HG02798 (cell line): Measurements from ENCODE around the gene ORAI3.

Source experiments
- ATAC-seq: cut with Tn5 transposase; IDR thresholded peaks from one replicate; pipeline ENCODE4 v1.9.1; 2021; ENCODE audit warnings: mild to moderate bottlenecking; ENCODE audit not compliant: unreplicated experiment, poor library complexity

The ORAI3 gene

DNA sequence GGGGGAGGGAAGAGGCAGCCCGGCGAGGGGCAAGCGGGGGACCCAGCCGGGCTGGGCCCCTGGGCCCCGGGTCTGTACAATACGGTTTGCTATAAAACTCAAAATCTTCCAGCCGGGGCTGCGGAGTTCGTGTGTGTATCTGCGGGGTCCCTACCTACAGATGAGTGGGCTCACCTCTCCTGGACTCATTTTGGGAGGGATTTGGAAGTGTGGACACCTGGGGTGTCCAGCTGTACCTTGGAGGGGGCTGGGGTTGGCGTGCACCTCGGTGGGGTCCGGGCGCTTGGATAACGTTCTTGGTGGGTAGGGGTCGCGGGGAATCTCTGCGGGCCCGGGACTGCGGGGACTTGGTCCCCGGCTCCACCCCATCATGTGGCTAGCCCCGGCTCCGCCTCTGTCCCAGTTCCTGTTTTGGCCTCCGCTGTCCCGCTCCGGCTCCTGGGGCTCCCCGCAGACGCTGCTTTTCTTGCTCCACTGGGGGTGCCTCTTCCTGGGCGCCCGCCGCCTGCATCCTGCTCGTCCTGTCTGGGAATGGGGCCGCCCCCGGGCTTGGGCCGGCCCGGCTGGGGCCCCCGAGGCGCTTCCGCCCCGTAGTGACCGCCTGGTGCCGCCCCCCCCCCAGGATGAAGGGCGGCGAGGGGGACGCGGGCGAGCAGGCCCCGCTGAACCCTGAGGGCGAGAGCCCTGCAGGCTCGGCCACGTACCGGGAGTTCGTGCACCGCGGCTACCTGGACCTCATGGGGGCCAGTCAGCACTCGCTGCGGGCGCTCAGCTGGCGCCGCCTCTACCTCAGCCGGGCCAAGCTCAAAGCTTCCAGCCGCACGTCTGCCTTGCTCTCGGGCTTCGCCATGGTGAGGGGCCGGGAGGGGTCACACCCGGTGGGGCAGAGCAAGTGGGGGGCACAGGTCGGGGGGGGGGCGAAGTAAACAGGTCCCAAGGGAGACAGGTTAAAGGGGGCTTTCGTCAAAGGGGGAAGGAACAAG, at the start of gene ORAI3:
ORAI3 (plus strand) TSS at position 402 of the 983 bp plus-strand sequence; CDS start at position 624, 222 bp downstream.
- ATAC-seq, result peak; percentile 56

DNA sequence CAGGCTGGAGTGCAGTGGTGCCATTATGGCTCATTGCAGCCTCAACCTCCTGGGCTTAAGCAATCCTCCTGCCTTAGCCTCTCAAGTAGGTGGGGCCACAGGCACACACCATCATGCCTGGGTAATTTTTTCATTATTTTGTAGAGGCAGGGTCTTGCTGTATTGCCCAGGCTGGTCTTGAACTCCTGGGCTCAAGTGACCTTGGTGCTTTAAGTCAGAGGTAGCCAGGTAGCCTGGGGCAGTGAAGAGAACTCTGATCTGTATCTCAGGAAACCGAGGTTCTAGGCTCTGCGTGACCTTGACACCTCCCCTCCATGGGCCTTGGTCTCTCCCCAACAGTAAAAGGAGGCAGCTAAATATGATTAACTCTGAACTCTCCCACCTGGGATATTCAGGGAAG, 49.1 kb upstream of the ORAI3 start:
- ATAC-seq, result no peak

DNA sequence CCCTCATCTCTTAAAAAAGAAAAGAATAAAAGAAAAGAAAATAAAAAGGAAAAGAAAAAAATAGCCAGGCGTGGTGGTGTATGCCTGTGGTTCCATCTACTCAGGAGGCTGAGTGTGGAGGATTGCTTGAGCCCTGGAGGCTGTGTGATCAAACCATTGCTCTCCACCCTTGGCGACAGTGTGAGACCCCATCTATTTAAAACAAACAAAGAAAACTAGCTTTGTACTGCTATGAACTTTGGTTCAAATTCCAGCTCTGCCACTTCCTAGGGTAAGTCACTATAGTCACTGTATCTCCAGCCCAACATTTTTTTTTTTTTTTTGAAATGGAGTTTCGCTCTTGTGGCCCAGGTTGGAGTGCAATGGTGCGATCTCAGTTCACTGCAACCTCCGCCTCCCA, 48.3 kb upstream of the ORAI3 start:
- no peak for ATAC-seq

DNA sequence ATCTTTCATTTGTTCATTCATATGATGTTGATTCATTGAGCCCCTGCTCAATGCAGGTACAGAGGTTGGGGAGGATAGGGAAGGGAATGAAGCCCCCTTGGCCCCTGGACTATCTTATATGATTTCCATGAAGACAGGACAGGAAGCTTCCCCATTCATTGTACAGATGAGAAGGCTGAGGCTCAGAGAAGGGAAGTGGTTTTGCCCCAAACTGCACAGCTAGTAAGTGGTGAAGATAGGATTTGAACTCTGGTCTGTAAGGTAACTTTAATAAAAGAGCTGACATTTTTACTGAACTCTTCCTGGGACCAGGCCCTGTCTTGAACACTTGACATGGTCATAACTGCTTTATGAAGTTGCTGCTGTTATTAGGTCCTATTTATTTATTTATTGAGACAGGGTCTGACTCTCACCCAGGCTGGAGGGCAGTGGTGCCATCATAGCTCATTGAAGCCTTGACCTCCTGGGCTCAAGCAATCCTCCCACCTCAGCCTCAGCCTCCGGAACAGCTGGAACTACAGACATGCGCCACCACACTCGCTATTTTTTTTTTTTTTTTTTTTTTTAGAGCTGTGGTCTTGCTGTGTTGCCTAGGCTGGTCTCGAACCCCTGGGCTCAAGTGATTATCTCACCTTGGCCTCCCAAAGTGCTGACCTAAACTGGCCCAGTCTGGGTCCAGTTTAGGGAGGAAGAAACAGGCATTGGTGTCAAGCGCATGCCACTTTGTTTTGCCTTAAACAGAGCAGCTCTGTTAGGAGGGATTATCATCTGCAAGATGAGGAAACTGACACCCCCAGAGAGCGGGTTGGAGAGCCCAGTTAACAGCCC, 47.5 kb upstream of the ORAI3 start:
- ATAC-seq, result no peak

DNA sequence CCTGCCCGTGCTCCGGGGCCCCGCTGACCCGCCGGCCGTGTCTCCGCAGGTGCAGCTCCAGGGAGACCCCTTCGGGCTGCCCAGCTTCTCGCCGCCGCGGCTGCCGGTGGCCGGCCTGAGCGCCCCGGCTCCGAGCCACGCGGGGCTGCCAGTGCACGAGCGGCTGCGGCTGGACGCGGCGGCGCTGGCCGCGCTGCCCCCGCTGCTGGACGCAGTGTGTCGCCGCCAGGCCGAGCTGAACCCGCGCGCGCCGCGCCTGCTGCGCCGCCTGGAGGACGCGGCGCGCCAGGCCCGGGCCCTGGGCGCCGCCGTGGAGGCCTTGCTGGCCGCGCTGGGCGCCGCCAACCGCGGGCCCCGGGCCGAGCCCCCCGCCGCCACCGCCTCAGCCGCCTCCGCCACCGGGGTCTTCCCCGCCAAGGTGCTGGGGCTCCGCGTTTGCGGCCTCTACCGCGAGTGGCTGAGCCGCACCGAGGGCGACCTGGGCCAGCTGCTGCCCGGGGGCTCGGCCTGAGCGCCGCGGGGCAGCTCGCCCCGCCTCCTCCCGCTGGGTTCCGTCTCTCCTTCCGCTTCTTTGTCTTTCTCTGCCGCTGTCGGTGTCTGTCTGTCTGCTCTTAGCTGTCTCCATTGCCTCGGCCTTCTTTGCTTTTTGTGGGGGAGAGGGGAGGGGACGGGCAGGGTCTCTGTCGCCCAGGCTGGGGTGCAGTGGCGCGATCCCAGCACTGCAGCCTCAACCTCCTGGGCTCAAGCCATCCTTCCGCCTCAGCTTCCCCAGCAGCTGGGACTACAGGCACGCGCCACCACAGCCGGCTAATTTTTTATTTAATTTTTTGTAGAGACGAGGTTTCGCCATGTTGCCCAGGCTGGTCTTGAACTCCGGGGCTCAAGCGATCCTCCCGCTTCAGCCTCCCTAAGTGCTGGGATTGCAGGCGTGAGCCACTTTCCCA, 46.6 kb upstream of the ORAI3 start:
- peak; percentile 80 for ATAC-seq

DNA sequence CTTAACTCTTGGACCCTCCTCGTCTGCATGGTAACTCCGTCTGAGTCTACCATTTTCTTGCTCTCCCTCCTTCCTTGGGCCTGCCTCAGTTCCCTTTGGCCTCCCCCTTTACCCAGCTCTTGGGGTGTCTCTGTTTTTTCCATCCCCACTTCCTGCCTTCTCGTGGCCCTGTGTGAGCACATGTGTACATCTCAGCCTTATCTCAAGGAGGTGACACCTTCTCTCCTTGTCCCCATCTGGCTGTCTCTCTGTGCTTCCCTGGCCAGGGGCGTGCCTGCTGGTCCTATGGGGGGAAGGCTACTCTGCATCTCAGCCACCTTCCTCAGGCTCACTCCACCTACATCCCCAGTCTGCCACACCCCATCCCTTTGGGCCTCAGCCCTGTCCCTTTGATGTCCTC, 45.9 kb upstream of the ORAI3 start:
- ATAC-seq, result no peak

DNA sequence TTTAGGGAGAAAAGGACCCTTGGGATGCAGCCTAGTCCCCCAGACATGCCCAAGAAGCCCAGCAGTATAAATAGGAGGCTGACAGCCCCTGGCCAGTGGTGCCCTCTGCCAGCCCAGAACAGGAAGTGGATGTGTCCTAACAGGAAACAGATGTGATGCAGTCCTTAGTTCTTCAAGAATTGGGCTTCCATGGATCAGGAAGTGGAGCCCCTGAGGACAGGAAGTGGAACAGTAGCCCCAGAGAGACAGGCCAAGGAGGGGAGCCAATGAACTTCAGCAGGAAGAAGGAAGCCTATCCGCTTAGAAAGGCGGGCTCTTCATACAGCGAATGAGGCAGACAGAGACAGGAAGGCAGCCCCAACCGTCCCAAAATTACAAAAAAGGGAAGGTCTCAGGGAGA, 45.3 kb upstream of the ORAI3 start:
- no peak for ATAC-seq

DNA sequence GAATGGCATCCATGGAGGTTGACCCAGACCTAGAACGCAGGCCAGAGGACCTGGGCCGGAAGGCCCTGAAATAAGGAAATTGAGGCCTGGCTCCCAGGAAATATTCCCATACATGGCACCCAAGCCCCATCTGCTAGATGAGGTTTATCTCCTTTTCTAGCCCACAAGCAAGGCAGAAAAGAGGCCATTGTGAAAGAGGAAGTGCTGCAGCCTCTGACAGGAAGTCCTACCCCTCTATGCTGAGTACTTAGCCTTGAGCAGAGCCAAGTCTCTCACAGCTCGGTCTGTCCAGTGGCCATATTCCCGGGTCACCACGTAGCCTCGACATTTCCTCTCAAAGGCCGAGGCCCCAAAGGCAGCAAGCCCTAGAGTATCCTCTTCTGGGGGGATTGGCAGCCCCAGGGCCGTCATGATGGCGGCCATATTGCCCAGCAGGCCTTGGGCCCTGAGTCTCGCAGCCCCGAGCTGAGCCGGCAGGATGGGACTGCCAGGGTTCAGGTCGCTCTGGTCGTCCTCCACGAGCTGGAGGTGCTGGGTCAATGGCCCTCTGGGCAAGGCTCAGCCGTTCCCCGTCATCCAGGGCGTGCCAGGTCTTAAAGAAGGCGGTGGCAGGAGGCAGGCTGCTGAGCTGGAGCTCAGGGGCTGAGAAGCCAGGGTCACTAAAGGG, 44.6 kb upstream of the ORAI3 start:
- ATAC-seq, result no peak

DNA sequence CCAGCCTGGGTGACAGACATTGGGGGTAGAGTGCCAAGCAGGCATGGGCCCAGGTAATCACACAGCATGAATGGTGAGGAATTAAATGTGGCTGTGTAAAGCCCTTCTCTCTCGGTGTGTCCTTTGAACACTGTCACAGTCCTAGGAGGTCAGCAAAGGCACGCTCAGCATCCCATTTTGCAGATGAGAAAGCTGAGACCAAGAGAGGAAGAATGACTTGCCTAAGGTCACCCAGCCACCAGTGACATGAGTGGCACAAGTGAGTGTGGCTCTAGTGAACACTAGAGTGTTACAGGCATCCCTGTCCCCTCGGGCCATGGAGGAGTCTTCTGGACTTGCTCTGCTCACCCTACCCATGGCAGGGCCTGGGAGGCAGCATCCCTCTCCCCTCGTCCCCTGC, 41.8 kb upstream of the ORAI3 start:
- no peak for ATAC-seq

DNA sequence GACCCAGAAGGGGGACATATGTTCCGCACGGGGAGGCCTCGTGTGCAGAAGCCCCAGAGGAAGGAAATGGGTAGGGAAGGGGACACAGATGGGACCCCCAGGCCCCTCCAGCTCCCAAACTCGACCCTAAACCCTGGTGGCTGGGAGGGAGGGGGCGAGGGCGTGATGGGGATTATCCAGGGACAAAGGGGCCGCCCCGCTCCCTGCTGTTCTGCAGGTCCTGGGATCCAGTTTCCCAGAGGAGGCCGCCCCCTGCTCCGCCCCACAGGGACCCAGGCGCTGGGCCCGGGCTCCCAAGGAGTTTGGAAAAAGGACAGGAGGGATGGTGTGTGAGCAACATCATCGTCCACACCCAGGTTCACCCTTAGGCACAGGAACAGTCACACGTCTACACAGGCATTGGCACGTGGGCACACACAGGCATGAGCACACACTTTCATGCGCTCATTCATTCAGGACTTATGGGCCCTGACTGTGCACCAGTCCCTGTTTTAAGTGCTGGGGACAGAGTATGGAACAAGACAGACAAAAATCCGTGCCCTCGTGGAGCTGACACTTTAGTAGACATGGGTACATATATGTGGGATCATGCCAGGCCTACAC, 38.3 kb upstream of the ORAI3 start:
- no peak for ATAC-seq

DNA sequence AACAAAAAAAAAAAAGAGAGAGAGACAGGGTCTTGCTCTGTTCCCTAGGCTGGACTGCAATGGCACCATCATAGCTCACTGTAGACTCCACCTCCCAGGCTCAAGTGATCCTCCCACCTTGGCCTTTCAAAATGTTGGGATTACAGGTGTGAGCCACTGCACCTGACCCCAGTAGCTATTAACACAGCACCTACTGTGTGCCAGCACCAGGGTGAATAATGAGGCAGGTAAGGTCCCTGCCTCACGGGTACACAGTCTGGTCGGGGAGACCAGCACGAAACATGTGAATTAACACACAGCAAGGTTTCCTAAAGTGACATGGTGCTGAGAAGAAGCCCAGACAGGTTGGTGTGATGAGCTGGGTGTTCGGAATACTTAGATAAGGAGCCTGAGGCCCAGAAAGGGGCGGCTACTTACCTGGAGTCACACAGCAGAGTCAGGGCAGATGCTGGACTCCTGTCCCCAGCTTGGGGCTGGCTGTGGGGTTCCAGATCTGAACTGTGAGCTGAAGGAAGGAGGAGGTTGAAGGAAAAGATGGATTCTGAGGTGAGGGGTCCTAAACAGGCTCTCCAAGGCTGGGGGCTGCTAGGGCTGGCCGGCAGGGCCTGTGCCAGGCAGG, 36.0 kb upstream of the ORAI3 start:
- ATAC-seq, result no peak

DNA sequence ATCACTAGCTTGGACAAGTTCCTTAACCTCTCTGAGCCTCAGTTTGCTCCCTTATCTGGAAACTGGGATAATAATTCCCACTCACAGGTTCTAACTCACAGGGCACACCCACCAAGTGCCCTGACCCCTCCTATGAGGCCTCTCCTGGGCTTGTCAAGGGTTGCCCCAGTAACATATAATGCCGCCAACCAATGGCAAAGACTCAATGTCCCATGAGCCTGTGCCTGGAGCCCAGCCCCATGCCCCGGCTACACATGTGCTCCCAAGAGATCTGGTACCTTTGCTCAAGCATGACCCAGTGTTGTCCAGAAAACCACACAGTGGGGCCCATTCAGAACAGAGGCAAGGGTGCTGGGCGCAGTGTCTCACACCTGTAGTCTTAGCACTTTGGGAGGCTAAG, 34.0 kb upstream of the ORAI3 start:
- no peak for ATAC-seq

DNA sequence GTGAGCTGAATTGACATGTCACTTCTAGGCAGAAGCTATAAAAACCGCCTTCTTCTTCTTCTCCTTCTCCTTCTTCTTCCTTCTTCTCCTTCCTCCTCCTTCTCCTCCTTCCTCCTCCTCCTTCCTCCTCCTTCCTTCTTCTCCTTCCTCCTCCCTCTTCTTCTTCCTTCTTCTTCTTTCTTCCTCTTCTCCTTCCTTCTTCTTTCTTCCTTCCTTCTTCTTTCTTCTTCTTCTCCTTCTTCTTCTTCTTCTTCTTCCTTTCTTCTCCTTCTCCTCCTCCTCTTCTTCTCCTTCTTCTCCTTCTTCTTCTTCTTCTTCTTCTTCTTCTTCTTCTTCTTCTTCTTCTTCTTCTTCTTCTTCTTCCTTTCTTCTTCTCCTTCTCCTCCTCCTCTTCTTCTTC, 30.3 kb upstream of the ORAI3 start:
- no peak for ATAC-seq

DNA sequence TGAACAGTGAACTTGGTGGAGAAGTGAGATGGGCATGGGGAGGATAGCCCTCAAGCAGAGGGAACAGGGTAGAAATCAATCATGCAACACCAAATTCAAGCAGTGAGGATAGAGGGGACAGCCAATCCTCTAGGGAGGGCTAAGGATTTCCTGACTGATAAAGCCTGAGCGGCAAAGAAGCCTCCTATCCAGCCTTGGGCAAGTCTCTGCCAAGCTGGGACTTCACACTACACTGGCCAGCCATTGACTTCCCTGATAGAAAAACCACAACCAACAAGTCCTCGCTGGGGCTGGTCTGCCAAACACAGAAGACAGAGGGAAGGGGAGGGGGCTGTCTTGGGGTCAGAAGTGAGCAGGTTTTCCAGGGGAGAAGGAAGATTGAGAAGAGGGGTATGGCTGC, 28.0 kb upstream of the ORAI3 start:
- no peak for ATAC-seq

DNA sequence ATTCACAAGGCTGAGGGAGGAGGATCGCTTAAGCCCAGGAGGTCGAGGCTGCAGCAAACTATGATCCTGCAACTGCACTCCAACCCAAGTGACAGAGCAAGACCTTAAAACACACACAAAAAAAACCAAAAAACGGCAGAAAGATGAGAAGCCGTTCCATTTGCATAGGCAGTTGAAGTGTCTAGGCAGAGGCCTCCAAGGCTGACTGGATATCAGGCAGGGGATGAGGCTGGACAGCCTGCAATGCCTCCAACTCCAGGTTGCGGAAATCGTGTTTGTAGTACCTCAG, 27.5 kb upstream of the ORAI3 start:
- ATAC-seq, result no peak

DNA sequence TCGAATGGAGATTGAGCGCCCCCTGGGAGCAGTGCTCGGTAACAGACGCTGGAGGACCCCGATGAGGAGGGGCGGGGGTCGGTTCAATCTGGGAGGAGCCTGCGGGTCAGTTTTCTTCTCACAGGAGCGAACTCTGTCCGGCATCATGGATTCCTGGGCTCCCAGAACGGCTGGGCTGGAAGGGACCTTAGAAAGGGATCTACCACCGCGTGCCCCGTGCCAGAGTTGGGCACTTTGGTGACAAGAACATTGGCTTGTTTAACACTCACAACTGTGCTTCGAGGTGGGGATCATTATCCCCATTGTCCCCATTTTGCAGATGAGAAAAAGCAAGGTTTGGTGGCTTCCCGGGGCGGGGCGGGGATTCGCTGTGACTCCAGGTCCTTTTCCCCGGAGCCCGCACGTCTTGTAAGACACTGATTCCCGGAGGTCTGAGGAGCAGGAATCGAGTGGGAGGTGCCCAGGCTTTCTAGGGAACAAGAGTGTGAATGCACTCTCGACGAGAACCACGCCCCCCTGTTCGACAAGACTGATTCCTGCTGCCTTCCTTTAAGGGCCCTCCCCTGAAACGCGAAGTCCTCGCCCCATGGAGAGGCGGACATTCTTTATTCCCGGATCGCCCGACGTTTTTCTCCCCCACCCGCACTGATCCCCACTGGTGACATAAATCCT, 27.0 kb upstream of the ORAI3 start:
- no peak for ATAC-seq

DNA sequence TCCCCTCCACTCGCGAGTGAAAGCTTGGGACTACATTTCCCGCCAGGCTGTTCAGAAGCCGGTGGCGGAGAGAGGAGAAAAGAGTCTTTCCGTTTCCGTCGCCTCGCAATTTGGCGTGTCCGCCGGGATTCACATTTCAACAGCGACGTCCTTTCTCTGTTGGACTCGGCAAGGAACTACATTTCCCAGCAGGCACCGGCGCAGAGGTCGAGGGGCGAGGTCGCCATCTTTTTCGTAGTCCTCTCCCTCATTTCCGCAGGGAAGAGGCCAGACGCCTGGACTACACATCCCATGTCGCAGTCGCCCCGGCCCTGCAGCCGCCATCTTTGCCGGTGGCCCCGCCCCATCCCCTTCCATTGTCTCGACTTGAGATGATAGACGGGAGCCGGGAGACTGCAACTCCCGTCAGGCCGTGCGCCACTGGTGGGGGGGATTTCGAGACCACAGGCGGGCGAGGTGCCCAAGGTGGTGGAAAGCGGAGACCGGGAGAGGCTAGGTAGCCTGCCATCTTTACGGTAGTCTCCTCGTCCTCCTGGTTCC, 26.4 kb upstream of the ORAI3 start:
- ATAC-seq, result peak; percentile 79

DNA sequence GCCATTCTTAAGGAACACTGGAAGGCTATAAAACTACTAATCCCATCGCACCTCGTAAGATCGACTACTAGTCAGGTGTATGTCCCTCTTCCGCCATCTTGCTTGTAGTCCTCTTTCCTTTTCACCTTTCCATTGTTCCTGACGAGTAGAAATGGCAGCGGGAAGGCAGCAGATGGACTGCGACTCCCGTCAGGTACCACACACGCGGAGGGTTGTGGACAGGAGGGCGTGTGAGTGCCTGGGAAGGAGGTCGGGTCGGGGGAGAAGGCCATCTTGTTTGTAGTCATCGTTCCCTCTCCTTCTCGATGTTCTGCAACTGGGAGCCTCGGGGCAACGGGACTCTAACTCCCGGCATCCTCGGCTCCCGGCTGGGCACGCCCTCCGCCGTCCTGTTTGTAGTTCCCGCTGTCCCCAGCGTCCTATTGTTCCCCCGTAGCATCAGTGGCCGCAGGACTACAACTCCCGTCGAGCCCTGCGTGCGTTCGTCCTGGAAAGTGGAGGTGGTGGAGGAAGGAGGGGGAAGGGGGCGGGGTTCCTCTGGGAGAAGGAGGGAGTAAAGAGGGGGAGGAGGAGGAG, 25.8 kb upstream of the ORAI3 start:
- peak; percentile 75 for ATAC-seq
